NK-92 treated with Interleukin-12 subunit alpha and Interleukin-12 subunit beta, amount 100 ng/mL, for 24 hours (cell line): ENCODE results near the gene LRRC28.

Experiments used
- DNase-seq: peaks from one replicate; lab custom pipeline; 2025; lab: John Stamatoyannopoulos, UW

The LRRC28 gene

DNA sequence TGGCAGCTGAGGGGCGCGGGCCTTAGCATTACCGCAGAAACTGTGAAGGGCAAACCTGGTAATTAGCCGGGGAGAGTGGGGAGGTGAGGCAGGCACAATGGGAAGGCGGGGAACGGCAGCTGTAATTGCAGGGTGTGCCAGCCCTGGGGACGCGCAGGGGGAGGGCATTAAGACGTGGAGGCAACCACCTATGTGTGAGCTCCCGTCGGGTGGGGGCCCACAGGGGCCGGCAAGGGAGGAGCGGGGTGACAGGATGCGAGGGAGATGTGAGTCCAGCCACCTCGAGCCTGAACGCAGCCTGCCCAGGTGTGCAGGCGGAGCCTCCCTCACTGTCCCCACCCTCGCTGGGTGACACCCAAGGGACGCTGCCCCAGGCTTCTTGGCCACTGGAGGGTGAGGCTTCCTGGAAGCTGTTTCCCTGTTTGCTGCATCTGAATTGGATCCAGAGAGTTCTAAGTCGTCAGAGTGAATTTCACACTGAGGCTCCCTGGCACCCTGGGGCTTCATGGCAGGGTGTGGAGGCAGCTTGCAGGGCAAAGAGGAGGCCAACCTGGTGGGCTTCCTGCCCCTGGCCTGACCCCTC lies 183.9 kb downstream of the LRRC28 start:
- no peak for DNase-seq

DNA sequence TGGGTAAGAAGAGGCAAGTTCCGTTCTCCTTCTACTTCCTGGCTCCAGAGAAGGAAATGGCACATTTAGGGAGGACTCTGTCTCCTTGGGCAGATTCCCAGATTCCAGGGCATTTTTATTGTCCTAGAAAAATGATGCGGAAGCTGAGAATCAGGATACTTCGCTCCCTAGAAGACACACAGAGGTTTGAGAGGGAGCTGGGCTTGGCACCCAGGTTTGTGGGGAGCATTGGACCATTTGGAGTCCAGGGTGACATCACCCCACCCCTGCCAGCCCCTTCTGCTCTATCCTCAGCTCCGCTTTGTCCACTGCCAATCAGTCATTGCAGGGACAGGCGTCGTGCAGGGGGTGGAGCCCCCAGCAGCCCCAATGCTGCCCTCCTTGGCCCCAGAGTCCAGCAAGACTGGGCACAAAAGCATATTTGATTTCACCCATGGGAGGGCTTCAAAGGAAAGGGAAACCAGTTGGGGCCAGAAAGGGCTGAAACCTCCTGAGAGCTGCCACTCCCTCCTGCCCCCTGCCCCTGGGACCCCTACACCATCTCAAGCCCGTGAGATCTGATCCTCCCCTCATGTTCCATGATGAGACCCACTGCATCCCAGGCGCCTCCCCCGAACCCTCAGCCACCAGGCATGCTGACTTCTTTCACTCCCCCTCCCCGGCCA lies 184.7 kb downstream of the LRRC28 start:
- no peak for DNase-seq

DNA sequence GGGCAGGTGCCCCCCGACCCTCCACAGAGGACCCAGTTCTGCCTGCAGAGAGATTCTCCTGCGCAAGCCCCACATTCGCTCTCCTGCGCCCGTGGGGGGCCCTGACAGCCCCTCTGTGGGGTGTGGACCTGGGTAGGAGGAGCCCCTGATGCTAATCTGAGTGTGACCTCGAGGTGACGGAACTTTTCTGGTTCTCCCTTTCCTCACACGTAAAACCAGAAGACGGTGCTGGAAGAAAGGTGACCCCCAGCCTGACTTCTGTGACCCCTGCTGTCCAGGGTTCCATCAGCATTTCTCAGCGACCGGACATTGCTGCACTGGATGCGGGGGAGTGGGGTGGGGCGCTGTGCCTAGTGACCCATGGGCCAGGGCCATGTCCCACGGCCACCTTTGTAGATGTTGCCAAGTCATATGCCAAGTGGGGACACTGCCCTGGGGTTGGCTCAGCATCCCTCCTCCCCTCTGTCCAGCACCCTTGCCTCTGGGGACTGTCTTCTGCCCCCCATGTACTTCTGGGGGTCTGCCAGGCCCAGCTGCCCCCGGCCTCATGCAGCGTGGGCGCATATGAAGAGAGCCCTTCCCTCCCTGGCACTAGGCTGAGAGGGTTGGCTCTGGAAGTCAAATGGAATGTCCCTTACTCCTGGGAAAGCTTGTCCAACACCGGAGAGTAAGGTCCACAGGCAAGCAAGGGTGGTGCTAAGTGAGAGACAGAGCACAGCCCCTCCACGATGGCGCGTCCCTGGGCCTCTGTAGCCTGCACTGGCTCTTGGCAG lies 185.4 kb downstream of the LRRC28 start:
- no peak for DNase-seq

DNA sequence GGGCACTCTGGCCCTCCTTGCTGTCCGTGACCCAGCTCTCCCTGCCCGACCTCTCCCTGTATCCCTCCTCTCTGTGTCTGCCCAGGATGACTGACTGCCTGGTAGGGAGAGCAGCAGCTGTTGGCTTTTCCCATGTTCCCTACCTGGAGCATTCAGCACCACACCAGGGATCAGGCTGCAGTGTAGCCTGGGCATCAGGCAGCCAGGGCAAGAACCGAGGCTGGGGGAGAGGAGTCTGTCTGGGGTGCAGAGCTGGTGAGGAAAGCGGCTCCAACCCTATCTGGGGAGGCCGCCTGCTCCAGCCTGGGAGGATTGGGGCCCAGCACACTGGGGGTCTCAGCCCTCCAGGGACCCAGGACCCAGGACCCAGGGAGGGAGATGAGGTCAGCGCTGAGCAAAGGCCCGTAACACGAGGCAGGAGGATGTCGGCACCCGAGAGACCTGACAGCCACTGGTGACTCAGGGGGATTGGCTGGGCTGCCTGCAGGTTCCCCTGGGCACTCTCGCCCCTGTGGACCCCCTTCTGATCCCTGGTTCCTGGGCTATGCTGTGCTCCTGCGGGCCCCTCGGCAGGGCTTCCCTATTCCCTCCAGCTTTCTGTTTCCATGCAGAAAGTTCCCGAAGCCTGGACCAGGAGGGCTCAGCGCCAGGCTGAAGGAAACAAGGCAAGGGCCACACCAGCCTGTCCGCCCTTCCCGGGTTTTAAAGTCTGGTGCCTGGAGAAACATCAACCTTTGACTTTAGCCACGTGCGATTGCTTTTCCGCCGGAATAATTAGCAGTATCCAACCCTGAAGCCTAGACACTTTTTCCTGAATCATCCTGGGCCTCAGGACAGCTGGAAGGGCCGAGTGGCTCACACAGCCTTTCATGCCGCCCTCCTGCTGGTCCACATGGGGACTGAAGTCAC lies 186.3 kb downstream of the LRRC28 start:
- no peak for DNase-seq

DNA sequence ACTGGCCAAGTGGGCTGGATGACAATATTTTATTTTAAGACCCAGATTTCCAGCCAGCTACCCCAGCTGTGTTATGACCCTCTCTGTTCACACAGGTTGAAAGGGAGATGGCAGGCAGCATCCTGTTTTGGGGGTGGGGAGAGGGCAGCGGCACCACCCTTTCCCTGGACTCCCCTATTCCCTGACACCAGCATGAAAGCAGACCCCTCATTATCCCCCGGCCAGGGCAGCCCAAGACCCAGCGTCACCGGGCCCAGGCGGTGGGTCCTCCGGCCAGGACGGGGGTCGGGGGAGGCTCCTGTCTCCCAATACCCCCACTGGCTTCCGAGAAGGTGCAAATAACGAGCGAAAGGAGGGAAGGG lies 186.9 kb downstream of the LRRC28 start:
- no peak for DNase-seq

DNA sequence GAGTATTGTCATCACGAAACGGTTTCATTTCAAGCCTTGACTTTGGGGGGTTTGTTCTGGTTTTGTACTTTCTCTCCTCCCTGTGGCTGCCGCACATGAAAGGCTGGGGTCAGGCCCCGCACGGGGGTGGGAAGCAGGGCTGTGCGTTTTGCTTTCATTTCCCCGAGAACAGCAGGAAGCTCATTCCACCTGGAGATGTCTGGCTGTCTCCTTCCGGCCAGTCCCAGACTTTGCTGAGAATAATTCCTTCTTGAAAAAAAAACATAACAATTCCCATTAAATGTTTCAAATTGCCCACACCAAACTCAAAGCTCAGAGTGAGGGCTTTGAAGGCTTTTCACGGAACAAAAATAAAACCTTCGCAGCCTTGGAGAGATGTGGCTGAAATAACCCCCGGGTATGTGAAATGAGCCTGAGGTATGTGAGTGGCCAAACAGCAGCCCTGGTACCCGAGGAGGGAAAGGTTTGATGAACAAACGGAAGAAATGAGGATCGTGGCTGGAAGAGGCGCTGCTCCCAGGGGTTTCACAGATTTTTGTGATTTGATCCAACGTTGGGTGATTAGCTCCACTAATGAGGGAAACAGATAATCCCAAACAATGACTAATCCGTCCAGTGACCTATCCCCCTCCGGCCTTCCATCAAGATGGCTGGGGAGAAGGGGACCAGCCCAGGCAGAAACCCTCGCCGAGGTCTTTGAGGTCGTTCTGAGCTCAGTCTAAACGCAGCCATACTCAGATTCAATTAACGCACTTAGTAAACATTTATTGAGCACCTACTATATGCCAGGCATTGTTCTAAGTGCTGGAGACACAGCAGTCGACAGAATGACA lies 187.6 kb downstream of the LRRC28 start:
- no peak for DNase-seq

DNA sequence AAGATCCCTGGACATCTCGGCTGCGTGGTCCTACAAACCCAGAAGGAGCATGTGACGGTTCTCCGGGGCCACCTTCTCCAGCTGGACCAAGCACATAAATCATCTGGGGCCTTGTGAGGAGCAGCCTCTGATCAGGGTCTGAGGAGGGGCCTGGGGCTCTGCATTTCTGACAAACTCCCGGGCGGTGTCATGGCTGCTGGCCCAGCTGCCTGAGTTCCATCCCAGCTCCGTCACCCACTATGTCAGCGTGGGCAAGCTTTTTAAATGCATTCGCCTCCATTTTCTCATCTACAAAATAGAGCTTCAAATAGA lies 188.2 kb downstream of the LRRC28 start:
- DNase-seq, result no peak

DNA sequence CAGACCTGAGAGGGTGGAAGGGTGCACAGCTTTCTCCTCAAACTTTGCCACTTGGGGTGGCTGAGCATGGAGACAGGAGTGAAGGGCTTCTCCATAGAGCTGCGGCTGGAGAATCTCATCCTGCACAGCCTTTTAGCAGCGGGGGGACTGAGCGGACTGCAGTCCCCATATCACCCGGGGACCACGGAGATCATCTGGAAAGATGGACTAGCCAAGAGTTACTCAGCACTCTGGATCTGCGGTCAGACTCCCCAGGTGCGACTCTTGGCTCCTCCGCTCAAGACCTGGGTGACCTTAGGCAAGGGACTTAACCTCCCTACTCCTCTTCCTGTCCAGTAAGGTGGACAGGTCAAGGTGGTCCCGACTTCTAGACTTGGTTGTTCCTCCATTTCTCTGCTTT lies 188.7 kb downstream of the LRRC28 start:
- DNase-seq, result no peak
